ENCODE data around the gene BDKRB2. TPM values are rescaled to one million over a fixed set of nuclear protein-coding genes. Genes with fewer than 3 reads are reported as not detected.
A peak's percentile ranks its signal among the peaks of the same experiment; 100 is the strongest.

BDKRB2 gene
- total RNA-seq, 1 experiment from 2014 or later = 0.15 TPM

GRCh38 chr14:96184737-96185136, 19.9 kb upstream of the BDKRB2 start:
- Histone ChIP-seq H3T11ph (ENCODE audit: low read length) (no peak overlapping the region), H3K18ac (ENCODE audit: insufficient read length, low read depth, low read length) (no peak overlapping the region), H2BK5ac (ENCODE audit: insufficient read length, low read length) (no peak overlapping the region), H2AFZ (ENCODE audit: low read length) (no peak overlapping the region), H3K79me2 (ENCODE audit: insufficient read depth, low read length) (no peaks in the 10 kb centered on the region), H3K23ac (ENCODE audit: insufficient read length, low read depth, low read length) (no peak overlapping the region), H3K4me2 (ENCODE audit: insufficient read depth, insufficient read length, low read length) (no peak overlapping the region), H3K27me3 (ENCODE audit: insufficient read depth, low read length) (no peaks in the 10 kb centered on the region), H4K20me1 (ENCODE audit: control insufficient read depth, insufficient read depth, insufficient read length) (no peaks in the 10 kb centered on the region), H3K9me3 (ENCODE audit: control insufficient read depth, low read depth, low read length) (no peaks in the 10 kb centered on the region), H3K14ac (ENCODE audit: insufficient read depth, low read length) (no peak overlapping the region), H4K5ac (ENCODE audit: insufficient read length, low read depth, low read length) (no peak overlapping the region), H2BK20ac (ENCODE audit: low read depth, low read length, poor library complexity, severe bottlenecking) (no peak overlapping the region), H3K27ac (ENCODE audit: insufficient read length, low read depth, low read length) (no peak overlapping the region), H3K4me1 (ENCODE audit: insufficient read depth, low read length) (no peaks in the 10 kb centered on the region), H3K23me2 (ENCODE audit: insufficient read length, low read depth, low read length, poor library complexity, severe bottlenecking) (no peaks in the 10 kb centered on the region), H3K79me1 (ENCODE audit: insufficient read depth, low read depth, low read length, poor library complexity, severe bottlenecking) (no peaks in the 10 kb centered on the region), H4K8ac (replicated peaks; ENCODE audit: insufficient read length, low read depth, low read length) (no peak overlapping the region), H2BK15ac (ENCODE audit: low read depth, low read length) (no peak overlapping the region), H2BK120ac (ENCODE audit: low read depth, low read length, poor library complexity, severe bottlenecking) (no peak overlapping the region), H4K91ac (ENCODE audit: insufficient read length, low read depth, low read length) (no peak overlapping the region), H2BK12ac (ENCODE audit: insufficient read length, low read depth, low read length) (no peak overlapping the region), H3K56ac (ENCODE audit: insufficient read length, low read depth, low read length) (no peak overlapping the region), H3K9ac (ENCODE audit: extremely low read depth, insufficient read length, low read length) (no peak overlapping the region), H2AK5ac (ENCODE audit: insufficient read length, low read length) (no peak overlapping the region), H3K4ac (ENCODE audit: low read depth, low read length) (no peak overlapping the region)
- no peak overlapping the region for H3K4me3 Mint-ChIP-seq
- peaks cover 3 to 4% of the 10 kb centered on the region in 2 experiments; a peak in 3 of 5 replicates for H3K9me3 Mint-ChIP-seq
- TF ChIP-seq, protein P1, sequence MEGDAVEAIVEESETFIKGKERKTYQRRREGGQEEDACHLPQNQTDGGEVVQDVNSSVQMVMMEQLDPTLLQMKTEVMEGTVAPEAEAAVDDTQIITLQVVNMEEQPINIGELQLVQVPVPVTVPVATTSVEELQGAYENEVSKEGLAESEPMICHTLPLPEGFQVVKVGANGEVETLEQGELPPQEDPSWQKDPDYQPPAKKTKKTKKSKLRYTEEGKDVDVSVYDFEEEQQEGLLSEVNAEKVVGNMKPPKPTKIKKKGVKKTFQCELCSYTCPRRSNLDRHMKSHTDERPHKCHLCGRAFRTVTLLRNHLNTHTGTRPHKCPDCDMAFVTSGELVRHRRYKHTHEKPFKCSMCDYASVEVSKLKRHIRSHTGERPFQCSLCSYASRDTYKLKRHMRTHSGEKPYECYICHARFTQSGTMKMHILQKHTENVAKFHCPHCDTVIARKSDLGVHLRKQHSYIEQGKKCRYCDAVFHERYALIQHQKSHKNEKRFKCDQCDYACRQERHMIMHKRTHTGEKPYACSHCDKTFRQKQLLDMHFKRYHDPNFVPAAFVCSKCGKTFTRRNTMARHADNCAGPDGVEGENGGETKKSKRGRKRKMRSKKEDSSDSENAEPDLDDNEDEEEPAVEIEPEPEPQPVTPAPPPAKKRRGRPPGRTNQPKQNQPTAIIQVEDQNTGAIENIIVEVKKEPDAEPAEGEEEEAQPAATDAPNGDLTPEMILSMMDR (conservative IDR thresholded peaks at IDR 0.05) = no peak
- no CpG with 5 or more reads among the region's 9 CpGs for WGBS (ENCODE audit: extremely low coverage, insufficient read length, low lambda C conversion rate)
- H3K4me1 Mint-ChIP-seq = peaks cover 8 to 10% of the 10 kb centered on the region in 2 experiments
- H3K27ac Mint-ChIP-seq = peak overlapping the region in 1 of 3 experiments; percentile 36; a peak in 1 of 7 replicates
- peaks cover 2% of the 10 kb centered on the region for H3K27me3 Mint-ChIP-seq (ENCODE audit: low read depth)
- DNase-seq = no peak
- H3K36me3 Mint-ChIP-seq (ENCODE audit: insufficient read depth in 1 of 3, low read depth in 3 of 3) = peaks cover 0 to 2% (median 0%) of the 10 kb centered on the region in 3 experiments; a peak in 2 of 7 replicates
